Measurements from ENCODE around the gene PTPRN2. TPM values are rescaled to one million over a fixed set of nuclear protein-coding genes. Genes with fewer than 3 reads are reported as not detected.
"Not testable (repeated sequence)": the region's sequence is repeated elsewhere in the genome, so short reads cannot be mapped to it uniquely, and the experiment has no call there.

Gene PTPRN2
- total RNA-seq, 1 donor from 2014 or later = 2.4 TPM

DNA sequence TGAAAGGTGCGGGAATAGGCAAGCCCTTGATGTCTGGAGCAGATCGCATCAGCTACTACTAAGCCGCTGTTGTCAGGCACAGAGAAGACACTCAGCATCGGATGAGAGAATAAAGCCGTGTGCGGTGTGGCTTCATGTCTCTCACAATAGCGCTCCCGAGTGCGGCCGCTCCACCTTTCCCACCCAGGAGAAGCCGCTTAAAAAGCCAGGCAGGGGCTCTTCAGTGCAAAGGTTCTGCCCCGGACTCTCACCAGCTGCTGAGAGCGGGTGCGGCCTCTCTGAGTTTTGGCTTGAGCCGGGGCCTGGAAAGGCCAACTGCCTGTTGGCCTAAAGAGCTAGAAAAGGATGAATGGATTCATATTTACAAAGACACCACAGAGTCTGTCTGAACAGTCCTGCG lies 650.2 kb downstream of the PTPRN2 start:
- Histone ChIP-seq H3K27me3 (ENCODE audit: control insufficient read depth, insufficient read depth, low read length) (no peaks in the 10 kb centered on the region), H3K4me3 (ENCODE audit: low read depth, low read length) (no peak overlapping the region), H3K36me3 (ENCODE audit: control insufficient read depth, insufficient read depth, low read length) (no peaks in the 10 kb centered on the region)
- no peak for DNase-seq (ENCODE audit: low read depth)
- no peak for TF ChIP-seq CTCF (IDR thresholded peaks at IDR 0.05; ENCODE audit: insufficient read depth, low read length, poor library complexity, severe bottlenecking)

DNA sequence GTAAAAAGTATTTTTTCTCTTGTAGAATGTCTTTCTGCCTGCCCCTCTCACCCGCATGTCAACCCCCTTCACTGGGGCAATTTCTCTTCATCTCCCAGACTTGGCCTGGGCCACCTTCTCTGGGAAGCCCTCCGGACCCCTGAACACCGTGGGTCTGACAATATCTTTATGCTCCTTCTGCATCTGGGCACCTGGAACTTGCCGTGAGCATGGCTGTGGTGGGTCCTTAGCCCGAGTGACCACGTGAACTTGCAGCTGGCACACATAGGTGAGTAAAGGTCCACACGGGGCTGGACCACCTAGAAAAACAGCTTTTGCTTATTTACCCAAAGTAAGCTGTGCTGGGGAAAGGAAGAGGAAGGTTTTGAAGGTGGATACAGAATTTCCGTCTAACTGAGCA lies 650.6 kb downstream of the PTPRN2 start:
- no peak for TF ChIP-seq CTCF (IDR thresholded peaks at IDR 0.05; ENCODE audit: insufficient read depth, low read length, poor library complexity, severe bottlenecking)
- Histone ChIP-seq H3K4me3 (ENCODE audit: low read depth, low read length) (no peak overlapping the region), H3K36me3 (ENCODE audit: control insufficient read depth, insufficient read depth, low read length) (no peaks in the 10 kb centered on the region), H3K27me3 (ENCODE audit: control insufficient read depth, insufficient read depth, low read length) (no peaks in the 10 kb centered on the region)
- DNase-seq (ENCODE audit: low read depth) = no peak

DNA sequence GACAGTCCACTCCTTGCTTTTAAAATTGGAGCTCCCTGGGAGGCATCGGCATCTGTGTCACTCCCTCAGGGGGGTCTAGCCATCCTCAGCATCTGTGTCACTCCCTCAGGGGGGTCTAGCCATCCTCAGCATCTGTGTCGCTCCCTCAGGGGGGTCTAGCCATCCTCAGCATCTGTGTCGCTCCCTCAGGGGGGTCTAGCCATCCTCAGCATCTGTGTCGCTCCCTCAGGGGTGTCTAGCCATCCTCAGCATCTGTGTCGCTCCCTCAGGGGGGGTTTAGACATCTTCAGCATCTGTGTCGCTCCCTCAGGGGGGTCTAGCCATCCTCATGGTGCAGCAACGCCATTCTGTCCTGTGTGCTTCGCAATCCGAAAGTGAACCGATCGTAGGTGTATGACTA lies 651.9 kb downstream of the PTPRN2 start:
- not testable (repeated sequence) for H3K36me3 ChIP-seq (ENCODE audit: control insufficient read depth, insufficient read depth, low read length); H3K27me3 ChIP-seq (ENCODE audit: control insufficient read depth, insufficient read depth, low read length); DNase-seq (ENCODE audit: low read depth); H3K4me3 ChIP-seq (ENCODE audit: low read depth, low read length)

- H3K27me3 ChIP-seq (ENCODE audit: control insufficient read depth, insufficient read depth, low read length); DNase-seq (ENCODE audit: low read depth); H3K36me3 ChIP-seq (ENCODE audit: control insufficient read depth, insufficient read depth, low read length); H3K4me3 ChIP-seq (ENCODE audit: low read depth, low read length): not testable (repeated sequence)
Observed at GRCh38 chr7:157933219-157934155, 654.1 kb downstream of the PTPRN2 start.

GRCh38 chr7:157932498-157933218 lies 655.0 kb downstream of the PTPRN2 start:
- Histone ChIP-seq H3K27me3 (ENCODE audit: control insufficient read depth, insufficient read depth, low read length) (no peaks in the 10 kb centered on the region), H3K36me3 (ENCODE audit: control insufficient read depth, insufficient read depth, low read length) (no peaks in the 10 kb centered on the region), H3K4me3 (ENCODE audit: low read depth, low read length) (no peak overlapping the region)
- DNase-seq (ENCODE audit: low read depth) = no peak
- no peak for TF ChIP-seq CTCF (IDR thresholded peaks at IDR 0.05; ENCODE audit: insufficient read depth, low read length, poor library complexity, severe bottlenecking)

- H3K4me3 ChIP-seq (ENCODE audit: low read depth, low read length) = no peak overlapping the region
- H3K27me3 ChIP-seq (ENCODE audit: control insufficient read depth, insufficient read depth, low read length) = no peaks in the 10 kb centered on the region
- no peaks in the 10 kb centered on the region for H3K36me3 ChIP-seq (ENCODE audit: control insufficient read depth, insufficient read depth, low read length)
- no peak for DNase-seq (ENCODE audit: low read depth)
- TF ChIP-seq CTCF (IDR thresholded peaks at IDR 0.05; ENCODE audit: insufficient read depth, low read length, poor library complexity, severe bottlenecking) = no peak
Observed at GRCh38 chr7:157930926-157931466, 656.6 kb downstream of the PTPRN2 start.

Measured in kidney epithelial cell (primary cell).